ENCODE data around the gene F11.
"Not testable (repeated sequence)": the region's sequence is repeated elsewhere in the genome, so short reads cannot be mapped to it uniquely, and the experiment has no call there.

The F11 gene

DNA sequence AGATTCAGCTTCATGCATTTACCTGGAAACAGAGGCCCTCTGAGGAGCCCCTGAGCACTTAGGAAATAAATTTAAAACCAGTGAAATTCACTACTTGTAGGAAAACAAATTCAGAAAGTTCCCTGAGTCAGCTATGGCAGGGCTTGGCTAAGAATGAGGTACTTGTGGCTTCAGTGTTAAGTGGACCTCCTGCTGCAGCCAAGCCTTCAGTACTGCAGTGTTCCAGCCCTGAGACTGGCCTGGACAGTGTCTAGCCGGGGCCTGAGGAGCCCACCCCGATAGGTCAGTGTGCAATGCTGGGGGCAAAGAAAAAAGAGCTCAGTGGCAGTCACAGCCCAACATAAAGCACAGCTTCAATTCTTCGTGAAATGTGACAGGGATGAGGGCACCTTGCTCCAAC is 41.9 kb downstream of the F11 start:
- no peak for TF ChIP-seq CTCF (IDR thresholded peaks at IDR 0.05; ENCODE audit: control insufficient read depth, insufficient read depth, low read depth, low read length, missing control alignments)
- no peak overlapping the region for H3K4me3 ChIP-seq (ENCODE audit: control insufficient read depth, low read depth, low read length)
- no peak for DNase-seq (ENCODE audit: low read depth)

- no peak for DNase-seq (ENCODE audit: low read depth)
- no peak overlapping the region for H3K4me3 ChIP-seq (ENCODE audit: control insufficient read depth, low read depth, low read length)
- no peak for TF ChIP-seq CTCF (IDR thresholded peaks at IDR 0.05; ENCODE audit: control insufficient read depth, insufficient read depth, low read depth, low read length, missing control alignments)
Observed at GRCh38 chr4:186318481-186318880, 52.5 kb downstream of the F11 start.

- H3K4me3 ChIP-seq (ENCODE audit: control insufficient read depth, low read depth, low read length); DNase-seq (ENCODE audit: low read depth): not testable (repeated sequence)
Observed at GRCh38 chr4:186324660-186325059, 58.7 kb downstream of the F11 start.

DNA sequence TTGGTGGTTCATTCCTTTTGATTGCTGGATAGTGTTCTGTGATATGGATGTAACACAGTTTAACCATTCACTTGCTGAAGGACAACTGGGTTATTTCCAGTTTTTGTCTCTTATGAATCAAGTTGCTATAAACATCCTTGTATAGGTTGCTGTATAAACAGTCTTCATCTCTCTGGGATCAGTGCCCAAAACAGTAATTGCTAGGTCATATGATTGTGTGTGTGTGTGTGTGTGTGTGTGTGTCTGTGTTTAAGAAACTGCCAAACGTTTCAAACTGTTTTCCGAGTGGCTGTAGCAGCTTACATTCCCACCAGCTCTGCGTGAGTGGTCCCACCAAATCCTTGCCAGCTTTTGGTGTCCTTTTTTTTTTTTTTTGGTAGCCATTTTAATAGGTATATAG is 60.4 kb downstream of the F11 start:
- DNase-seq (ENCODE audit: low read depth): no peak
- H3K4me3 ChIP-seq (ENCODE audit: control insufficient read depth, low read depth, low read length): no peak overlapping the region
- no peak for TF ChIP-seq CTCF (IDR thresholded peaks at IDR 0.05; ENCODE audit: control insufficient read depth, insufficient read depth, low read depth, low read length, missing control alignments)

DNA sequence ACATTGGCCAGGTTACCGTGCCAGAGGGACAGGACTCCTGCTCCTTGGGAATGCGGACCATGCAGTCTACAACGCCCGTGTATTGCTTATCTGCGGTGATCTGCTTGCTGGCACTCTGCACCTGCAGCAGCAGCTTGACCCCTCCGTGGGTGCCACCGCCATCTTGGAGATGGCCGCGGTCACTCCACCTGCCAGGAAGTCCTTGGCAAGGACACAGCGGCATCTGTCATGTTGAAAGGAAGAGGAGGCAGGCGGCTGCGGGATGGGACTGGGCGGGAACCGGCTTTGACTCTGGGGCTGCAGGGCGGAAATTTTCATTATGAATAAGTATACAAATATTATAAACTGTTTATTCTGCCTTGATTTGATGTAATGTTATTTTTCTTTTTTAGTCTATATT is 63.4 kb downstream of the F11 start:
- no peak for TF ChIP-seq CTCF (IDR thresholded peaks at IDR 0.05; ENCODE audit: control insufficient read depth, insufficient read depth, low read depth, low read length, missing control alignments)
- H3K4me3 ChIP-seq (ENCODE audit: control insufficient read depth, low read depth, low read length): no peak overlapping the region
- no peak for DNase-seq (ENCODE audit: low read depth)

- no peak for DNase-seq (ENCODE audit: low read depth)
- no peak for TF ChIP-seq CTCF (IDR thresholded peaks at IDR 0.05; ENCODE audit: control insufficient read depth, insufficient read depth, low read depth, low read length, missing control alignments)
- H3K4me3 ChIP-seq (ENCODE audit: control insufficient read depth, low read depth, low read length): no peak overlapping the region
Observed at GRCh38 chr4:186330368-186330767, 64.4 kb downstream of the F11 start.

DNA sequence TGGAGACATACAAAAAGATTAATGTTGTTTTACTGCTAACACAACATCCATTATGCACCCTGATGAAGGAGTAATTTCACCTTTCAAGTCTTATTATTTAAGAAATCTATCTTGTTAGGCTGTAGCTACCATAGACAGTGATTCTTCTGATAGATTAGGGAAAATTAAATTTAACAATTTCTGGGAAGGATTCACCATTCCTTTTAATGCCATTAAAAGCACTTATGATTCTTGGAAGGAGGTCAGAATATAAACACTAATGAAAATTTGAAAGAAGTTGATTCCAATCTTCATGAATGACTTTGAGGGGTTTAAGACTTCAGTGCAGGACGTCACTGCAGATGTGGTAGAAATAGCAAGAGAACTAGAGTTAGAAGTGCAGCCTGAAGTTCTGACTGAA is 69.8 kb downstream of the F11 start:
- DNase-seq (ENCODE audit: low read depth): no peak
- TF ChIP-seq CTCF (IDR thresholded peaks at IDR 0.05; ENCODE audit: control insufficient read depth, insufficient read depth, low read depth, low read length, missing control alignments): no peak
- no peak overlapping the region for H3K4me3 ChIP-seq (ENCODE audit: control insufficient read depth, low read depth, low read length)
